CD4-positive, alpha-beta T cell (primary cell): ENCODE results near the gene ARHGAP26. TPM values are rescaled to one million over a fixed set of nuclear protein-coding genes. Genes with fewer than 3 reads are reported as not detected.
A peak's percentile ranks its signal among the peaks of the same experiment; 100 is the strongest.

Experiments used
- ATAC-seq: fragments of 200-7000 bp; cut with Tn5 transposase; one replicate; pipeline ENCODE4 v1.10.0; 2022; ENCODE audit warnings: mild to moderate bottlenecking; ENCODE audit not compliant: poor library complexity
- CTCF ChIA-PET: fragments of 350-600 bp; sonication (Branson Sonifier 250); formaldehyde crosslinking; loops from one replicate; lab custom pipeline; 2021; ENCODE audit warnings: antibody characterized with exemption, inconsistent platforms; lab: Charles Lee
- POLR2A ChIA-PET: fragments of 350-600 bp; sonication (Branson Sonifier 250); formaldehyde crosslinking; loops from one replicate; lab custom pipeline; 2021; ENCODE audit warnings: antibody characterized with exemption, inconsistent platforms; lab: Charles Lee
- DNase-seq, 14 experiments: peaks; one replicate each; pipeline ENCODE4 v3.0.0-alpha.2; 2013 to 2020; ENCODE audit warnings: mixed read lengths in 2 of 14
- H3K27ac ChIP-seq, 2 donors: one replicate each; pipeline versions ENCODE4 v1.5.1 to v1.7.0; 2013; ENCODE audit warnings: low read length in 2 of 2, low read depth in 1 of 2, mild to moderate bottlenecking in 1 of 2
- H3K27me3 ChIP-seq, 2 experiments: 1 replicate in 1 of 2; 2 replicates in 1 of 2; pipeline versions ENCODE4 v1.6.1 to v1.7.0; 2013; ENCODE audit warnings: low read length in 2 of 2, control low read depth in 1 of 2, mild to moderate bottlenecking in 1 of 2, moderate library complexity in 1 of 2; ENCODE audit not compliant: insufficient read depth in 2 of 2, control insufficient read depth in 1 of 2
- H3K36me3 ChIP-seq: one replicate; pipeline ENCODE4 v1.6.1; 2013; ENCODE audit warnings: low read length, control low read depth; ENCODE audit not compliant: insufficient read depth
- H3K4me1 ChIP-seq: one replicate; pipeline ENCODE4 v1.6.1; 2013; ENCODE audit warnings: low read length, control low read depth; ENCODE audit not compliant: insufficient read depth
- H3K4me3 ChIP-seq: one replicate; pipeline ENCODE4 v1.5.1; 2013; ENCODE audit warnings: mild to moderate bottlenecking, low read length, moderate library complexity
- H3K9me3 ChIP-seq, 2 experiments: 1 replicate in 1 of 2; 2 replicates in 1 of 2; pipeline versions ENCODE4 v1.6.1 to v1.7.0; 2013; ENCODE audit warnings: low read length in 2 of 2, mild to moderate bottlenecking in 2 of 2, control low read depth in 1 of 2, moderate library complexity in 1 of 2; ENCODE audit not compliant: control insufficient read depth in 1 of 2, insufficient read depth in 1 of 2
- H3K27ac Mint-ChIP-seq: one replicate; pipeline ENCODE4 v1.8.0; 2020; ENCODE audit warnings: mixed read lengths
- H3K27me3 Mint-ChIP-seq: one replicate; pipeline ENCODE4 v1.8.0; 2021; ENCODE audit warnings: mixed read lengths
- H3K36me3 Mint-ChIP-seq: one replicate; pipeline ENCODE4 v1.8.0; 2021; ENCODE audit warnings: low read depth, mixed read lengths
- H3K4me1 Mint-ChIP-seq: one replicate; pipeline ENCODE4 v1.8.0; 2021; ENCODE audit warnings: low read depth, mixed read lengths
- H3K4me3 Mint-ChIP-seq: one replicate; pipeline ENCODE4 v1.8.0; 2020; ENCODE audit warnings: mild to moderate bottlenecking, mixed read lengths
- H3K9me3 Mint-ChIP-seq: one replicate; pipeline ENCODE4 v1.8.0; 2020; ENCODE audit warnings: mixed read lengths
- CTCF ChIP-seq: fragments of 200-600 bp; IDR thresholded peaks from one replicate; pipeline ENCODE4 v1.8.0; 2022; ENCODE audit warnings: antibody characterized with exemption, mild to moderate bottlenecking
- intact Hi-C, 2 experiments: fragments of 100-400 bp; cut with DNase I in 1 of 2; cut with micrococcal nuclease in 1 of 2; formaldehyde crosslinking; loops; one replicate each; pipeline versions ENCODE4 v1.15.1 to v1.9.0; 2023 to 2025; cut with DNase I, micrococcal nuclease
- total RNA-seq, 174 experiments: library from RNA in 2 of 174; stranded (reverse) in 2 of 174; gene quantifications; one replicate each; pipeline ENCODE4 v1.2.3 and lab custom pipeline; 2021 to 2026

ARHGAP26 gene
- total RNA-seq, 2 experiments from 2014 or later, result 24.9 to 27.3 TPM

DNA sequence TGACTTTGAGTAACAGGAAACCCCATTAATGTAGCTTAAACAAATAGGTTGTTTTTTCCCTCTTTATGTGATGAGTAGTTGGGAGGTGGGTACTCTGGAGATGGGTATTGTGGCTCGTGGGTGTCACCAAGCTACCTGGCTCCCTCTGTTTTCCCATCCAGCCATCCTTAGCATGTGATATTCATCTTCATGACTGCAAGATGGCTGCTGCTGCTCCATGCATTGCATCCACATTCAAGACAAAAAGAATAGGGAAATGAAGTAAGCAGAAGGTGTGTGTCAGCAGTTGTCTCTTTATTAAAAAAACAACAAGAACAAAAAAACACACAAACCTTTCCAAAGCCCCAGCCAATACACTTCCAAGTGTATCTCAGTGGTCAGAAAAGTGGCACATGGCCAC is 6.5 kb upstream of the ARHGAP26 start:
- no peak overlapping the region for H3K4me3 Mint-ChIP-seq
- CTCF ChIA-PET, result interaction anchor here (1.1 to 1.6 kb wide), 2 partner anchors 19 to 103 kb away, joined by 4 to 7 read pairs; no protein-coding TSS in a partner anchor

DNA sequence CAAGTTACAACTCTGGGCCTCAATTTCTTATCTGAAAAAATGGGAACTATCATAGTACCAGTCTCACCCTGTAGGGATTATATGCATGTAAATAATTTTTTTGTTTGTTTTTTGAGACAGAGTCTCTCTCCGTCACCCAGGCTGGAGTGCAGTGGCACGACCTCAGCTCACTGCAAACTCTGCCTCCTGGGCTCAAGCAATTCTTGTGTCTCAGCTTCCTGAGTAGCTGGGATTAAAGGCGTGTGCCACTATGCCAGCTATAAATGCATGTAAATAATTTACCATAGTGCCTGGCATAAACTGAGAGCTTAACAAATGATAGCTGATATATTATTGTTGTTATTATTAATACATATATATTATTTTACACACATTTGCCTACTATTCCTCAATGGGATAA is 3.0 kb upstream of the ARHGAP26 start:
- Mint-ChIP-seq H3K9me3 (no peaks in the 10 kb centered on the region), H3K27ac (no peak overlapping the region), H3K4me1 (peaks cover 11% of the 10 kb centered on the region), H3K27me3 (peaks cover 6% of the 10 kb centered on the region), H3K36me3 (peaks cover 8% of the 10 kb centered on the region), H3K4me3 (no peak overlapping the region)
- TF ChIP-seq CTCF, result no peak
- Histone ChIP-seq H3K36me3 (no peaks in the 10 kb centered on the region), H3K4me1 (peaks cover 21% of the 10 kb centered on the region), H3K27me3 (peaks cover 0 to 6% of the 10 kb centered on the region in 2 experiments), H3K27ac (no peak overlapping the region), H3K4me3 (no peak overlapping the region), H3K9me3 (no peaks in the 10 kb centered on the region)
- ATAC-seq (no peak), DNase-seq (no peak)
- CTCF ChIA-PET, result interaction anchor here (0.6 to 1.4 kb wide), 4 partner anchors 19 to 102 kb away, joined by 3 to 5 read pairs (median 4); no protein-coding TSS in a partner anchor
- POLR2A ChIA-PET, result interaction anchor here (0.6 to 1.0 kb wide), 3 partner anchors 12 to 122 kb away, joined by 3 read pairs; no protein-coding TSS in a partner anchor
- intact Hi-C loops, result loop anchor here in 1 of 2 experiments (5.0 to 10.0 kb wide), 3 partner anchors 238 to 1420 kb away; partner anchors contain the start of genes KCTD16 and YIPF5

More for the DNA sequence above, 6.5 kb upstream of the ARHGAP26 start:
- no peak for TF ChIP-seq CTCF
- POLR2A ChIA-PET, result no interaction called here
- H3K4me3 ChIP-seq, result no peak overlapping the region
- H3K36me3 Mint-ChIP-seq, result no peaks in the 10 kb centered on the region
- H3K36me3 ChIP-seq, result no peaks in the 10 kb centered on the region
- no peaks in the 10 kb centered on the region for H3K9me3 ChIP-seq
- H3K9me3 Mint-ChIP-seq, result no peaks in the 10 kb centered on the region
- H3K27me3 ChIP-seq, result peaks cover 0 to 6% of the 10 kb centered on the region in 2 experiments
- no peaks in the 10 kb centered on the region for H3K4me1 ChIP-seq
- ATAC-seq (no peak), DNase-seq (no peak)
- intact Hi-C loops, result loop anchor here in 1 of 2 experiments (10.0 kb wide), 1 partner anchor 241 kb away; no protein-coding TSS in a partner anchor
- no peak overlapping the region for H3K27ac ChIP-seq
- peaks cover 6% of the 10 kb centered on the region for H3K27me3 Mint-ChIP-seq
- no peaks in the 10 kb centered on the region for H3K4me1 Mint-ChIP-seq
- H3K27ac Mint-ChIP-seq, result no peak overlapping the region

- peak in 2 of 14 experiments; percentile 39 to 47 for DNase-seq
- Histone ChIP-seq H3K27me3 (peaks cover 0 to 6% of the 10 kb centered on the region in 2 experiments), H3K9me3 (no peaks in the 10 kb centered on the region), H3K27ac (no peak overlapping the region), H3K4me3 (no peak overlapping the region), H3K36me3 (no peaks in the 10 kb centered on the region), H3K4me1 (peaks cover 28% of the 10 kb centered on the region)
- ChIA-PET POLR2A (interaction anchor here (0.9 to 1.0 kb wide), 2 partner anchors 31 to 121 kb away, joined by 3 read pairs; no protein-coding TSS in a partner anchor), CTCF (interaction anchor here (1.0 to 1.4 kb wide), 2 partner anchors 55 to 99 kb away, joined by 4 to 5 read pairs; no protein-coding TSS in a partner anchor)
- intact Hi-C loops, result loop anchor here in 1 of 2 experiments (5.0 to 10.0 kb wide), 3 partner anchors 237 to 1419 kb away; partner anchors contain the start of genes KCTD16 and YIPF5
- Mint-ChIP-seq H3K36me3 (peaks cover 8% of the 10 kb centered on the region), H3K9me3 (no peaks in the 10 kb centered on the region), H3K4me1 (peaks cover 18% of the 10 kb centered on the region), H3K27me3 (peaks cover 5% of the 10 kb centered on the region), H3K4me3 (peak overlapping the region; percentile 11), H3K27ac (no peak overlapping the region)
- no peak for TF ChIP-seq CTCF
- ATAC-seq, result no peak
Observed at GRCh38 chr5:142767911-142768310, 2.3 kb upstream of the ARHGAP26 start.
